ENCODE measurements around the gene FAM227B. TPM values are rescaled to one million over a fixed set of nuclear protein-coding genes. Genes with fewer than 3 reads are reported as not detected.
A peak's percentile ranks its signal among the peaks of the same experiment; 100 is the strongest.
"Not testable (repeated sequence)": the region's sequence is repeated elsewhere in the genome, so short reads cannot be mapped to it uniquely, and the experiment has no call there.

FAM227B gene, protein sequence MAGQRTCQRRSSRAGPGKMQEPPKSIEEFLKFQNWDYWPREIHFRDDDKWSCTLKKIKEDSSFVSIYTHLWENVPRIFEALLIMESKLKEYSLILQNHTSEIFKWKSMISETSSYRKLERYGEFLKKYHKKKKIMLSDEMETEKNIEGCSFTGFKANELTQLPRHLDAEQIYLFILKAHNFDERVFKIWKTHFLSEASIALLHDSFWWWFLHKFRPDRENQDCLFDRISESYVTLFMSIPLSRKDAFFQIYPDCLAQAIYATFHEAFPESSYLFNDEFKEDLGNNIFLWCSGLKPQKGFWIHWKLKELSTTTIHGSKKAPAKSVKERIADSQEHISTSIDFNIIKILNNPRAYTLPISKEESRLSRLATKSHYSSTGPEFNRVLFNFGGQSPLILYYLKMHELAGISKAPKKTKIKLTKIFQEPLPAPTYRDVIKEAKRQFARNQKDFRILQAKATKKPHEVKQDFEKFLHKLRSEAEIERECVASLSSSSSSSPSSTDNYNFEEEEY
- 10 to 100 TPM; 15.8 to 27.3 (median 20.0) TPM for polyA plus RNA-seq (ENCODE audit: low read depth in 6 of 6)

GRCh38 chr15:49620658-49621368, at the start of gene FAM227B, which contains the start of gene DTWD1:
TSS of gene FAM227B (minus strand) at chr15:49620818. CDS start at chr15:49615171, 5,647 bp downstream.
TSS of gene DTWD1 (plus strand) at chr15:49621048. CDS start at chr15:49625168, 4,120 bp downstream.
- Mint-ChIP-seq H3K27ac (peak within 1 kb of the TSS; percentile 93 to 99 (median 98)), H3K36me3 (peaks cover 6 to 12% of the 10 kb centered on the region in 2 donors), H3K4me1 (peaks cover 22 to 26% (median 22%) of the 10 kb centered on the region in 3 donors), H3K27me3 (no peaks in the 10 kb centered on the region), H3K4me3 (peak within 1 kb of the TSS; percentile 92 to 99 (median 98)), H3K9me3 (peaks cover 0 to 16% (median 3%) of the 10 kb centered on the region in 7 donors)
- ATAC-seq (ENCODE audit: low read depth in 2 of 2) (peak; percentile 95 to 97), DNase-seq (peak; percentile 90)

- H3K27me3 Mint-ChIP-seq: peaks cover 0 to 4% (median 0%) of the 10 kb centered on the region in 3 donors
Measured at GRCh38 chr15:49669288-49669687, 48.7 kb upstream of the FAM227B start.

DNA sequence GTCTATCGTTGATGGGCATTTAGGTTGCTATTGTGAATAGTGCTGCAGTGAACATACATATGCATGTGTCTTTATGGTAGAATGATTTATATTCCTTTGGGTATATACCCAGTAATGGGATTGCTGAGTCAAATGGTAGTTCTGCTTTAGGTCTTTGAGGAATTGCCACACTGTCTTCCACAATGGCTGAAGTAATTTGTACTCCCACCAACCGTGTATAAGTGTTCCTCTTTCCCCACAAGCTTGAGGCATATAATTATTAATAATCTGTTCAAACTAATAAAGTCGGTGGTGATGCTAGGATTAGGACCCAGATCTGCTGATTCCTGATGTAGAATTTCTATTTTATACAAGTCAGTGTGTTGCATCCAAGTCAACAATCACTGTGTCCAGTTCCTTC, 45.9 kb upstream of the FAM227B start:
- not testable (repeated sequence) for H3K36me3 Mint-ChIP-seq; ATAC-seq (ENCODE audit: low read depth in 2 of 2); DNase-seq; H3K27me3 Mint-ChIP-seq; H3K4me1 Mint-ChIP-seq; H3K9me3 Mint-ChIP-seq; H3K4me3 Mint-ChIP-seq
- peak overlapping the region in 1 of 6 donors; percentile 0 for H3K27ac Mint-ChIP-seq

More at GRCh38 chr15:49669288-49669687, 48.7 kb upstream of the FAM227B start:
- no peak for ATAC-seq (ENCODE audit: low read depth in 2 of 2)
- Mint-ChIP-seq H3K4me1 (no peaks in the 10 kb centered on the region), H3K9me3 (no peaks in the 10 kb centered on the region), H3K27ac (no peak overlapping the region), H3K36me3 (no peaks in the 10 kb centered on the region), H3K4me3 (no peak overlapping the region)
- no peak for DNase-seq

DNA sequence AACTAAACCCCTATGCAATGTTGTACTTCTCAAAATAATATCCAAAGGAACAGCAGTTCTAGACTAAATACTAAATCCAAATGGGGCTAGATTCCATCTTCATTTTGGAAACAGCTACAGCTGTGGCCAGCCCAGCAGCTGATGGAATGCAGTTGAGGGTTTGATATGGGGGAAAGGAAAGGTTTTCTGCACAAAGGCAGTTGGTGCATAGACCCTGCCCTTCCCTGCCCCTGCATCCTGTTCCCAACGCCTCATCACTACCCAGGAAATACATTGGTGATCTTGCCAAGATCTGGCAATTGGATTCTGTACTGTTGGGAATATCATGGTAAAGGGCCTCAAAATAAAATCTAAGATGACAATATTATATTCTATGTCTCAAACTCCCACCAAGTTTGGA, 44.1 kb upstream of the FAM227B start:
- Mint-ChIP-seq H3K4me1 (no peaks in the 10 kb centered on the region), H3K27me3 (peaks cover 0 to 8% (median 4%) of the 10 kb centered on the region in 3 donors), H3K27ac (no peak overlapping the region), H3K9me3 (no peaks in the 10 kb centered on the region), H3K4me3 (no peak overlapping the region), H3K36me3 (no peaks in the 10 kb centered on the region)
- DNase-seq (no peak), ATAC-seq (ENCODE audit: low read depth in 2 of 2) (no peak)

DNA sequence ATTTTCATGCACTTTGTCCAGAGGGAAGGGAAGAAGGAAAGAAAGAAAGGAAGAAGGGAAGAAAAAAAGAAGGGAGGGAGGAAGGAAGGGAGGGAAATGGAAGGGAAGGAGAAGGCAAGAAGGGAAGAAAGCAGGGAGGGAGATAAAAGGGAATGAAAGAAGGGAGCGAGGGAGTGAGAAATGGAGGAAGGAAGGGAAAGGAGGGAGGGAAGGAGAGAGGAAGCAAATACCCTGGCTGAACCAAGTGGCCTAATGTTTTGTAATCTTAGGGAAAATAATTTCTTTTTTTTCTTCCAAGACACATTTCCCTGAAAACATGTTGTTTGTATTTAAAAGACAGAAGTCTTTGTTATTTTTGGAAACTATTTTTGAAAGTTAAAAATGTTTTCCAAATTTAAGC, 36.1 kb upstream of the FAM227B start:
- peaks cover 8 to 23% (median 11%) of the 10 kb centered on the region in 3 donors for H3K27me3 Mint-ChIP-seq
- no peaks in the 10 kb centered on the region for H3K4me1 Mint-ChIP-seq
- peaks cover 12 to 19% of the 10 kb centered on the region in 2 donors for H3K36me3 Mint-ChIP-seq
- no peak overlapping the region for H3K4me3 Mint-ChIP-seq
- ATAC-seq (ENCODE audit: low read depth in 2 of 2) (no peak), DNase-seq (no peak)
- H3K27ac Mint-ChIP-seq: no peak overlapping the region
- peaks cover 8 to 53% (median 30%) of the 10 kb centered on the region in 7 donors for H3K9me3 Mint-ChIP-seq

- Mint-ChIP-seq H3K36me3 (peaks cover 6 to 19% of the 10 kb centered on the region in 2 donors), H3K4me3 (no peak overlapping the region), H3K27me3 (peaks cover 5 to 21% (median 8%) of the 10 kb centered on the region in 3 donors), H3K27ac (no peak overlapping the region), H3K4me1 (no peaks in the 10 kb centered on the region), H3K9me3 (peaks cover 6 to 51% (median 28%) of the 10 kb centered on the region in 7 donors)
- no peak for DNase-seq
- no peak for ATAC-seq (ENCODE audit: low read depth in 2 of 2)
Measured at GRCh38 chr15:49652922-49653321, 32.3 kb upstream of the FAM227B start.

DNA sequence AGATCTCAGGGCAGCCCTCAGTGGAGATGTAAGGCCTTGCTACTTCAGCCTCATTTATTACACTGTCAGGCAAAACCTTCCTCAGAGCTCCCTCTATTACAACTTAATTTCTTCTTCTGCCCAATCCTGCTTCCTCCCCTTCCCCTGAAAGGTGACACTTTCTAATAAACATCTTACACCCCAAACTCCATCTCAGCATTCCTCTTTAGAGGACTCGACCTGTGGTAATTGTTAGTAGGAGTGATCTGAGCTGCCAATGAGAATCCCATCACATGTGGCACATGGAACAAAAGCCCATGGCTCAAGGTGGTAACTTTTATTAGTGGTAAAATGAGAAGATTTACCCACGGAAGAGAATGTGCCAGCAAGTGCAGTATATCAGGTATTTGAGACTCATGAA, 30.1 kb upstream of the FAM227B start:
- ATAC-seq (ENCODE audit: low read depth in 2 of 2): no peak
- no peak overlapping the region for H3K4me3 Mint-ChIP-seq
- peaks cover 10 to 19% of the 10 kb centered on the region in 2 donors for H3K36me3 Mint-ChIP-seq
- peaks cover 0 to 13% (median 0%) of the 10 kb centered on the region in 3 donors for H3K27me3 Mint-ChIP-seq
- peaks cover 8 to 44% (median 28%) of the 10 kb centered on the region in 7 donors for H3K9me3 Mint-ChIP-seq
- no peaks in the 10 kb centered on the region for H3K4me1 Mint-ChIP-seq
- no peak for DNase-seq
- no peak overlapping the region for H3K27ac Mint-ChIP-seq

DNA sequence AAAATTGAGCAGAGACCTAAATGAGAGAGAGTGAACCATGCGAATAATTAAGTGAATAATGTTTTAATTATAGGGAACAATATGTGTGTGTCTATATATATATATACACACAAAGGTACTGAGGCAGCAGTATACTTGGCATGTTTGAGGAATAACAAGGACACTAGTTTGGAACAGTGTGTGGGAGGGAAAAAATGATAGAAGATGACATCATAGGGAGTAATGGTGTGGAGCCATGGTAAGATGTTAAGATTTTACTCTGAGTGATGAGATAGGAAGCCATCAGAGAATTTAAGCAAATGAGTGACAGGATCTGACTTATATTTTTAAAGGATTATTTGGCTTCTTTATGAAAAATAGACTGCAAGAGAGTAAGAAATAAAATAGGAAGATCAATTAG, 29.4 kb upstream of the FAM227B start:
- Mint-ChIP-seq H3K27me3 (peaks cover 0 to 6% (median 0%) of the 10 kb centered on the region in 3 donors), H3K4me3 (no peak overlapping the region), H3K36me3 (peaks cover 10 to 19% of the 10 kb centered on the region in 2 donors), H3K9me3 (peaks cover 8 to 37% (median 27%) of the 10 kb centered on the region in 7 donors), H3K27ac (no peak overlapping the region), H3K4me1 (no peaks in the 10 kb centered on the region)
- ATAC-seq (ENCODE audit: low read depth in 2 of 2): no peak
- DNase-seq: no peak

DNA sequence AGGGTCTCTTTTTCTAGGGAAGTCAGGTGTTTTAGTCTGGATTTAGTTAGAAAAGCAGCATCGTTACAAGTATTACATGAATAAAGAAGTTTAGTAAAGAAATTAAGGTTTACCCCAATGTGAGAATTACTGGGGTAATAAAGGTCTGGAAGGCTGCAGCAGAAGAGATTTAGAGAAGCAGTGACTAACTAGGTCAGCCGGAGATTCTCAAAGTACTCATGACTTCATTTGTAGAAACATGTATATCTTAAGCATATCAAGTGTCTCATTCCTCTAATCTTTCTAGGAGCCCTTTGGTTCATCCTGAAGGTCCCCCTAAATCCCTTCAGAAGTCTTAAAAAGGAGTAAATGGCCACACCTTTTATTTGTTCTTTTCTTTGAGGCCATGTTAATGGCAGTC, 26.3 kb upstream of the FAM227B start:
- H3K4me1 Mint-ChIP-seq: no peaks in the 10 kb centered on the region

GRCh38 chr15:49645941-49646340, 25.3 kb upstream of the FAM227B start:
- H3K27ac Mint-ChIP-seq: peak overlapping the region in 2 of 6 donors; percentile 9 to 44

More for the DNA sequence above, 26.3 kb upstream of the FAM227B start:
- Mint-ChIP-seq H3K27ac (peak overlapping the region in 2 of 6 donors; percentile 9 to 52), H3K27me3 (no peaks in the 10 kb centered on the region), H3K4me3 (no peak overlapping the region), H3K9me3 (peaks cover 0 to 6% (median under 1%) of the 10 kb centered on the region in 7 donors), H3K36me3 (peaks cover under 1 to 4% of the 10 kb centered on the region in 2 donors)
- DNase-seq (no peak), ATAC-seq (ENCODE audit: low read depth in 2 of 2) (no peak)

DNA sequence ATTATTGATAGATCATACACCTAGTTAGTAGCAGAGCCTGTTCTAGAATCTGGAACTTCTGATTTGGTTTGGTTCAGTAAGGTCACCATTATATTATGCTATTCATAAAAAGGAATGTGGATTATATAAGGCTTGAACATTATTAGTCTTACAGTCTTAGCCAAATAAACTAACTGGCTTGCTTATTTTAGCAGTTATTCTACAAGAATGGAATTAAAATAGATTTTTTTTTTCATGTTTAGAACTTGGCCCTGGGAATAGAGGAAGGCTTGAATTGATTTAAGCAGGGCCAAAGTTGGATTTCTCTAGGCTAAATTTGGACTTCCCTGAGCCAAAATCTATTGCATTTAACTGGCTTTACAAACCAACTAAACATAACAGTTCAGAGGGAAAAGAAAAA, 24.7 kb upstream of the FAM227B start:
- peaks cover 0 to 3% (median 0%) of the 10 kb centered on the region in 7 donors for H3K9me3 Mint-ChIP-seq
- ATAC-seq (ENCODE audit: low read depth in 2 of 2) (no peak), DNase-seq (no peak)
- H3K27me3 Mint-ChIP-seq: no peaks in the 10 kb centered on the region
- no peaks in the 10 kb centered on the region for H3K4me1 Mint-ChIP-seq
- H3K27ac Mint-ChIP-seq: peak overlapping the region in 1 of 6 donors; percentile 13
- peaks cover 0 to 4% of the 10 kb centered on the region in 2 donors for H3K36me3 Mint-ChIP-seq
- no peak overlapping the region for H3K4me3 Mint-ChIP-seq

More at GRCh38 chr15:49645941-49646340, 25.3 kb upstream of the FAM227B start:
- DNase-seq (no peak), ATAC-seq (ENCODE audit: low read depth in 2 of 2) (no peak)
- Mint-ChIP-seq H3K36me3 (peaks cover 0 to 4% of the 10 kb centered on the region in 2 donors), H3K27me3 (no peaks in the 10 kb centered on the region), H3K4me3 (no peak overlapping the region), H3K4me1 (no peaks in the 10 kb centered on the region), H3K9me3 (peaks cover 0 to 3% (median 0%) of the 10 kb centered on the region in 7 donors)

DNA sequence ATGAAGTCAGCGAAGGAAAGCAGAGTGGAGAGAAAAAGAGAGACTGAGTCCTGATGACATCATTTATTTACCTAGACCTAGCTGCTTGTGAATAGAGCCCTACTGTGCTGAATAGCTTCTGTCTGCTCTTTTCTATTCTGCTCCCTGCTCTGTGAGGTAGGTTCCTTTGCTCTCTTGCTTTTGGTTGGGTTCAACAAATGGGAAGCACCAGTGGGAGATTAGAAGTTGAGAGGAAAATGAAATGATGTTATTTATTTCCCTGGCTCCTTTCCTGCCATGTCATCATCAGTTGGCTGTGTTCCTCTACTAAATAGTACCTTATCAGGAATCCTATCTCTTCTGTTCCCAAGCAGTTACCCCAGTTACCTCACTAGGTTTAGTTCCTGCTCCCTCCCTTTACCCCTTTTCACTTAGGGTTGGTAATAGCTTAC, 23.8 kb upstream of the FAM227B start:
- H3K27me3 Mint-ChIP-seq: no peaks in the 10 kb centered on the region
- H3K9me3 Mint-ChIP-seq: peaks cover 0 to 3% (median 0%) of the 10 kb centered on the region in 7 donors
- DNase-seq (no peak), ATAC-seq (ENCODE audit: low read depth in 2 of 2) (no peak)
- H3K4me1 Mint-ChIP-seq: no peaks in the 10 kb centered on the region
- peak overlapping the region in 1 of 6 donors; percentile 26 for H3K27ac Mint-ChIP-seq
- H3K4me3 Mint-ChIP-seq: no peak overlapping the region
- peaks cover 0 to 4% of the 10 kb centered on the region in 2 donors for H3K36me3 Mint-ChIP-seq

DNA sequence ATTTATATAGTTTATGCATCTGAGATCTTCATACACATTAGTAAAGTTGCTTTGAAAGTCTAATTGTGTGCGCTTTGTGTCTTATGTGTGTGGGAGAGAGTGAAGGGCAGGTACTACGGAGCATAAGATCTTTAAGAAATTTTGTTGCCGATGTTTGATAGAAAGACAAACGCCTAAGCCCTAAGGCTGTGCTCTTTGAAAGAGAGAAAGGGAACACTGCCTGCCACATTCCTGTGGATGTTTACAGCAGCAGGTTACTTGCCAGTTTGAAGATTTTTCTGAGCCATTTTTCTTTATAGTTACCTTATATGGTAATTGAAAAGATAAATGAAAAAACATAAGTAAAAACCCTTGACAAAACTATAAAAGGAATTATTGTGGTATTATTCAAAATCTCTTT, 17.2 kb upstream of the FAM227B start:
- DNase-seq: no peak
- Mint-ChIP-seq H3K9me3 (no peaks in the 10 kb centered on the region), H3K27me3 (no peaks in the 10 kb centered on the region), H3K27ac (no peak overlapping the region), H3K4me1 (no peaks in the 10 kb centered on the region), H3K4me3 (no peak overlapping the region), H3K36me3 (peaks cover 0 to 28% of the 10 kb centered on the region in 2 donors)
- no peak for ATAC-seq (ENCODE audit: low read depth in 2 of 2)

Data from naive B cell (primary cell).